ENCODE results near the gene KCTD13.

The KCTD13 gene

GRCh38 chr16:29899516-29900101 lies 26.4 kb downstream of the KCTD13 start, which contains the start of gene SEZ6L2 (continued):
- TF ChIP-seq REPIN1 (tag by site-specific recombination; IDR thresholded peaks at IDR 0.05; ENCODE audit: low read depth) (0 out of 2 replicates have a peak, but pooled peaks have one; percentile 17), ZNF112 (tag by site-specific recombination; IDR thresholded peaks at IDR 0.05) (no peak), ZNF549 (tag by site-specific recombination; IDR thresholded peaks at IDR 0.05) (no peak), ZNF792 (tag by site-specific recombination; IDR thresholded peaks at IDR 0.05) (no peak), ZNF501 (tag by site-specific recombination; IDR thresholded peaks at IDR 0.05) (no peak), ZNF660 (tag by site-specific recombination; IDR thresholded peaks at IDR 0.05) (no peak; the same call in 1 of the 2 replicates), SP3 (tag by site-specific recombination; IDR thresholded peaks at IDR 0.05) (peak; percentile 75), ZNF211 (tag by site-specific recombination; IDR thresholded peaks at IDR 0.05; ENCODE audit: low read depth) (no peak), ZNF76 (tag by site-specific recombination; IDR thresholded peaks at IDR 0.05; ENCODE audit: borderline replicate concordance, low read depth) (no peak), ZBTB48 (tag by site-specific recombination; IDR thresholded peaks at IDR 0.05) (peak; percentile 96), ZNF394 (tag by site-specific recombination; IDR thresholded peaks at IDR 0.05; ENCODE audit: borderline replicate concordance) (peak; percentile 99), YY2 (tag by site-specific recombination; IDR thresholded peaks at IDR 0.05) (no peak), ZNF580 (tag by site-specific recombination; IDR thresholded peaks at IDR 0.05) (no peak), ZBTB10 (tag by site-specific recombination; IDR thresholded peaks at IDR 0.05) (no peak), BCL11A (tag by site-specific recombination; IDR thresholded peaks at IDR 0.05; ENCODE audit: low read depth) (no peak), PRDM10 (tag by site-specific recombination; IDR thresholded peaks at IDR 0.05) (peak; percentile 95), PRDM1 (tag by site-specific recombination; IDR thresholded peaks at IDR 0.05) (no peak), ZNF10 (tag by site-specific recombination; IDR thresholded peaks at IDR 0.05) (peak; percentile 8; the same call in 1 of the 2 replicates), ZNF121 (tag by site-specific recombination; IDR thresholded peaks at IDR 0.05) (peak; percentile 93), KLF10 (tag by site-specific recombination; IDR thresholded peaks at IDR 0.05) (no peak), ZBTB20 (tag by site-specific recombination; IDR thresholded peaks at IDR 0.05) (peak; percentile 91), ZNF155 (tag by site-specific recombination; IDR thresholded peaks at IDR 0.05) (no peak), MYNN (tag by site-specific recombination; IDR thresholded peaks at IDR 0.05; ENCODE audit: borderline replicate concordance) (no peak), ZBTB1 (tag by site-specific recombination; IDR thresholded peaks at IDR 0.05) (no peak), ZNF555 (tag by site-specific recombination; conservative IDR thresholded peaks at IDR 0.05) (no peak), ZNF433 (tag by site-specific recombination; IDR thresholded peaks at IDR 0.05; ENCODE audit: low read depth) (no peak), ZNF449 (tag by site-specific recombination; IDR thresholded peaks at IDR 0.05) (no peak), ZNF148 (tag by site-specific recombination; IDR thresholded peaks at IDR 0.05; ENCODE audit: borderline replicate concordance) (no peak), ZBTB17 (tag by site-specific recombination; IDR thresholded peaks at IDR 0.05) (peak; percentile 53; the same call in 1 of the 2 replicates)
